HG02943 (cell line): ENCODE data around the gene PCAT7.
"Not testable (repeated sequence)": the region's sequence is repeated elsewhere in the genome, so short reads cannot be mapped to it uniquely, and the experiment has no call there.

Experiments used
- ATAC-seq: cut with Tn5 transposase; IDR thresholded peaks from one replicate; pipeline ENCODE4 v1.9.1; 2021; ENCODE audit warnings: mild to moderate bottlenecking, low read depth, moderate library complexity; ENCODE audit not compliant: unreplicated experiment

PCAT7 gene

DNA sequence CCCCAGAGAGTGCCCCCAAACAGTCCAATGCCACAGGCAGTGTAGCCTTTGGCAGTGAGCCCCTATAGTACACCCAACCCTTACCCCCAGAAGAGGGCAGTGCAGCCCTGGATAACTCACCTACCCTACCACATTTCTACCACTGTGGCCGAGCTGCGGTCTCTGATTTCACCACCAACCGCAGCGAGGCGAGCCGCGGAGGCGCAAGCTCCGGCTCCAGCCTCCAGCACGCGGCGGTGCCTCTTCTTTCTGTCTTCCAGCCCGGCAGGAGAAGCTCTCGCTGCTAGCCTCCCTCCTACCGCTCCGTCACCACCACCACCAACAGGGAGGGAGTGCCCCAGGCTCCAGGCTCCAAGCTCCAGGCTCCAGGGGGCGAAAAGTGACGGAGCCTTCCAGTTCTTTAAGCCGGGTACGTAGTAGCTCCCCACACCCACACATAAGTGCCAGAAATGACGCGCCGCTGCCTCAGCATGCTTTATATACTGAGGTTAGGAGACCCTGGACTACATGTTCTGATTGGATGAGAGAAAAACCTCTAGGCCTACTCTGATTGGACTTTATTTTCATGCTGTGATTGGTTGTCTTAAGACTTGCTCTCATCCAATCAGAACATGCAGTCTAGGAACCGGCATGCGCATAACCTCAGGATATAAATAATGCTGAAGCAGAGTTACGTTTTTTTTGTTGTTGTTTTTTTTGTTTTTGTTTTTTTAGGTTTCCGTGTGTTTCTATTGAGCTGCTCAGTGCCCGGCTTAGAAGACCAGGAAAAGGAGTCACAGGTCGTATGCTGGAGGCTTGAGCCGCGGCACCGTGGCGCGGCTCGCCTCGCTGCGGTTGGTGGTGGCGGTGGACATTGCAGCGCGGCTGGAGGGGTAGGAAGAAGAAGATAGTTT is at the start of gene PCAT7:
PCAT7 (plus strand) TSS at position 645 of the 893 bp plus-strand sequence.
- no peak for ATAC-seq

- not testable (repeated sequence) for ATAC-seq
Observed at GRCh38 chr9:94506370-94506769, 48.5 kb upstream of the PCAT7 start.

DNA sequence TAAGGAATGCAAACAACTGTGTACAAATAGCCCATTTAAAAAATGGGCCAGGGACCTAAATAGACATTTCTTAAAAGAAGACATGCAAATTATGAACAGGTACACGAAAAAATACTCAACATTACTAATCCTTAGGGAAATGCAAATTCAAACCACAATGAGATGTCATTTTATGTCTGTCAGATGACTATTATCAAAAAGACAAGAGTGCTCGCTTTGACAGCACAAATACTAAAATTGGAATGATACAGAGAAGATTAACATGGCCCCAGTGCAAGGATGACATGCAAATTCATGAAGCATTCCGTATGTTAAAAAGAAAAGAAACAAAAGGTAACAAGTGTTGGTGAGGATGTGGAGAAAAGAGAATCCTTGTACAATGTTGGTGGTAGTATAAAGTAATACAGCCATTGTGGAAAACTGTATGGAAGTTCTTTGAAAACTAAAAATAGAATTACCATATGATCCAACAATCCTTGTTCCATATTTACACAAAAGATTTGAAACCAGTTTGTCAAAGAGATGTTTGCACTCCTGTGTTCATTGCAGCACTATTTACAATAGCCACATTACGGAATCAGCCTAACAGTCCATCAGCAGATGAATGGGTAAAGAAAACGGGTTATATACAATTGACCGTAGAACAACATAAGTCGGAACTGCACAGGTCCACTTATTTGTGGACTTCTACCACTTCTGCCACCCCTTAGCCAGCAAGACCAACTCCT is 47.2 kb upstream of the PCAT7 start:
- ATAC-seq = no peak

DNA sequence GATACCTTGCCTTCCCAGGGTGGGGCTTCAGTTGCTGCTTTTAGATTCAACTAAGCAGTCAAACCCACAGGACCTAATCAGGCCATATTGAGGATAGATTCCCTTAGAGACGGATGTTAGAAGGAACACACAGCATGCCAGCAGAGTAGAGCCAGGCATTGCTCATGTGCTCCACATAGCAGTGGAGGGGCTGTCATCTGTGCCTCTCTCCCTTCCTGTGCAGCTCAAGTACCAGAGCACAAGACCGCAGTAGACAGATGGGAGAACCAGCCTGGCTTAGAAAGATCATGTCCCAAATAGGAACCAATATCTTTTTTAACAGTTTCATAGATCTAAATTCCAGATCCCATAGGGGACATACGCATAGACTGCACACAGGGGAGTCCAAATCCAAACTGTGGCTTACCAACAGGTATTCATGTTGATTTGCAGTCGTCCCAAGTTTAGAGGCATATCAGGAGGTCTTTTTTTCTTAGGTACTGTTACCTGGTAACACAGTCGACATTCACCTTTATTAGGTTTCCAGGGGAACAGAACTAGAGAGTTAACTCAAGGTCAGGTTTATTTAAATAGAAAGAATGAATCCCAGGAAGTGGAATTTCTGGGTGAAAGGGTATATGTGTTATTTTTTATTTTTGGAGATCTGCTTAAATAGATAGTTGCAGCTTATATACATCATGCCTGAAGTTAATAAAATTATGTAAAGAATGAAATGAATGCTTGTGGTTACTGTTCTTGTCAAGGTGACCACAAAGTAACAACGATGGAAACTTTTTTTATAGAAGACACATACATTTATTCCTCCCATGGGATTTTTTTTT is 43.5 kb upstream of the PCAT7 start:
- no peak for ATAC-seq

- ATAC-seq = no peak
Observed at GRCh38 chr9:94511955-94512265, 43.0 kb upstream of the PCAT7 start.

GRCh38 chr9:94514722-94515121 is 40.2 kb upstream of the PCAT7 start:
- ATAC-seq = no peak

- ATAC-seq = no peak
Observed at GRCh38 chr9:94517254-94517653, 37.6 kb upstream of the PCAT7 start.

DNA sequence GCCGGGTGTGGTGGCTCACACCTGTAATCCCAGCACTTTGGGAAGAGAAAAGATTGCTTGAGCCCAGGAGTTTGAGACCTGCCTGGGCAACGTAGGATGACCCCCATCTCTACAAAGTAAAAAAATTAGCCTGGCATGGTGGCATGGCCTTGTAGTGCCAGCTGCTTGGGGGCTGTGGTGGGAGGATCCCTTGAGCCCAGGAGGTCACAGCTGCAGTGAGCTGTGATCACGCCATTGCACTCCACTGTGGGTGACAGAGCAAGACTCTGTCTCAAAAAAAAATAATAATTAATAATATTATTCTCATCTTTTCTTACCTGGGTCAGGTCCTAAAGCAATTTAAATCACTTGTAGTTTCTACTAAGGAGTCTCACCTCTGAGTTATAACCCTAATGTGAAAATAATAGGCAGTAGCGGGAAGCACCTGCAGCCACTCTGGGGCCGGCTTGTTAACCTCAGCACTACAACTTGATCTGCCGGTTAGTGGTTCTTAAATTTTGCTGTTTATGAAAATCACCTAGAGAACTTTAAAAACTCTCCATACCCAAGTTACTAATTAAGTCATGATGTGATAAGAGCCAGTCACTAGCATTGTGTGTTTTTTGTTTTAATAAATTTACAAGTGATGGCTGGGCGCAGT is 29.4 kb upstream of the PCAT7 start:
- no peak for ATAC-seq

GRCh38 chr9:94526271-94526670 is 28.6 kb upstream of the PCAT7 start:
- no peak for ATAC-seq

- ATAC-seq = no peak
Observed at GRCh38 chr9:94526951-94527350, 27.9 kb upstream of the PCAT7 start.

GRCh38 chr9:94528886-94529285 is 26.0 kb upstream of the PCAT7 start:
- ATAC-seq = no peak

- no peak for ATAC-seq
Observed at GRCh38 chr9:94533155-94533554, 21.7 kb upstream of the PCAT7 start.

DNA sequence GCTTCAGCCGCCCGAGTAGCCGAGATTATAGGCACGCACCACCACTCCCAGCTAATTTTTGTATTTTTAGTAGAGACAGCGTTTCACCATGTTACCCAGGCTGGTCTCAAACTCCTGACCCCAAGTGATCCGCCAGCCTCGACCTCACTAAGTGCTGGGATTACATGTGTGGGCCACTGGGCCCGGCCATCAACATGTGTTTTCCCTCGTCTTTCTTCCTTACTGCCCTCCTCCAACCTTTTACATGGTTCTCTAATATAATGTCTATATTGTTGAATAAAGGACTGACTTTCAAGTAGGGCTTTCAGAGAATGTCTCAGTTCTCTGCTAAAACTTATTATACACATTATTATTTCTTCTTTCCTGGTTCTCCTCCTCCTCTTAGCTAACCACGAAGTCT is 21.3 kb upstream of the PCAT7 start:
- no peak for ATAC-seq

GRCh38 chr9:94534901-94535300 is 20.0 kb upstream of the PCAT7 start:
- ATAC-seq = no peak

DNA sequence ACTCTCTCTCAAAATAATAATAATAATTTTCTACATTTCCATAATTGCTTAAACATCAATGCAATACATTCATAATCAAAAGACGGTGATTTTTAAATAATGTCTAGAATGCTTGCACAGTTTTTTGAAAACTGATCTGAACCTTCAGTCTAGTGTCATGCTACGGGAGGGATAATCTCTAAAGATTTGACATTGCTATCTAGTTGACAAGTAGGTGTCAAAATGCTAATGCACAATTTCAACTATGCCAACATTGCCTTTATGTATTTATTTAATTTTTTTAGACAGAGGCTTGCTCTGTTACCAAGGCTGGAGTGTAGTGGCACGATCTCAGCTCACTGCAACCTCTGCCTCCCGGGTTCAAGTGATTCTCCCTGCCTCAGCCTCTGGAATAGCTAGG is 16.0 kb upstream of the PCAT7 start:
- no peak for ATAC-seq

- not testable (repeated sequence) for ATAC-seq
Observed at GRCh38 chr9:94544335-94544734, 10.5 kb upstream of the PCAT7 start.

- no peak for ATAC-seq
Observed at GRCh38 chr9:94545940-94546339, 8.9 kb upstream of the PCAT7 start.

DNA sequence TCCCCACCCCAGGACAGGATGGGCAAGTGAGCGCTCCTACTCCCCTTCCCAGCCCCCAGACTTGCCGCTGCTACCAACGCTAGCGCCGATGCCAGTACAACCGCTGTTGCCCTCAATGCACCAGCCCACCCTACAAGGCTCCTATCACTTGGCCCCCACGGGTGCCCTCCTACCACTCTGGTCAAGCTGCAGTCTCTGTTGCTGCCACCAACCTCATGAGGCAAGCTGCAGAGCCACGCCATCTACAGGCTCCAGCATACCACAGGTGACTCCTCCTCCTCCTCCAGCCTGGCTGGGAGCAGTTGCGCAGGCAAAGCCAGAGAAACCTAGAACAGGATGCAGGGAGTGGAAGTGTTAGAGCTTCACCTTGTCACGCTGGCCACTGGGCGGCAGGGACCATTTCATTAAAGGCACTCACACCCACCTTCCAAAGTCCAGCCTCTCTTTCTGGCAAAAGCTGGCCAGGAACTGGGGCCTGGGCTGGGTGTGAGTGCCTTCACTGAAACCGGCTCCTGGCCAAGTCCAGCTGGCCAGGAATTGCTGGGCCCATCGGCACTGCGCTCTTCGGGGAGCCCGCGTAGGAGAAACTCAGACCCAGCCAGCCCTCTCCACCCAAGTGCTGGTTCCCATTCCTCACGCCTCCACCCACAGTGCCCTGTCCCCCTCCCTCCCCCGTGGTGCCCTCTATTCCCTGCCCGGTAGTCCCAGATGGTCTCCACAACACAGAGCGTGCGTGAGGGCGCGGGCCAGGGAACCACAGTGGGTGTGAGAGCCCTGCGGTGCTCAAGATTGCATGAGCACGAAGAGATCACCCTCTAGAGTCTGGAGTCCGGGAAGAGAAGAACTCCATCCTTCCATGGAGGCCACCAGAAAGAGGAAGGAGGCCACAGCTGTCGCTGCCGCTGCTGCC is 1.6 kb upstream of the PCAT7 start:
- no peak for ATAC-seq

DNA sequence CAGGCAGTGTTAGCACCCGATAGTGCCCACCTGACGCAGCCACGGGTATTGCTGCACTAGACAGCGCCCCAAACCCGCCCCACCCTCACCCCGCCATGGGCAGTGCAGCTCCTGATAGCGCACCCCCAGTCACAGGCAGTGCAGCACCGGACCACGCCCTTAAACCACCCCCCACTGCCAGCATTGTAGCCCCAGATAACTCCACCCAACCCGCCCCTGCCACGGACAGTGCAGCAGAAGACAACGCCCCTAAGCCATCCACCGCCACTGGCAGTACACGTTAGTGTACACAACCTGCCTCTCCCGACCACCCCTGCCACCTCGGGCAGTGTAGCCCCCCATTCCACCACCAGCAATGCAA is 825 bp upstream of the PCAT7 start:
- no peak for ATAC-seq

DNA sequence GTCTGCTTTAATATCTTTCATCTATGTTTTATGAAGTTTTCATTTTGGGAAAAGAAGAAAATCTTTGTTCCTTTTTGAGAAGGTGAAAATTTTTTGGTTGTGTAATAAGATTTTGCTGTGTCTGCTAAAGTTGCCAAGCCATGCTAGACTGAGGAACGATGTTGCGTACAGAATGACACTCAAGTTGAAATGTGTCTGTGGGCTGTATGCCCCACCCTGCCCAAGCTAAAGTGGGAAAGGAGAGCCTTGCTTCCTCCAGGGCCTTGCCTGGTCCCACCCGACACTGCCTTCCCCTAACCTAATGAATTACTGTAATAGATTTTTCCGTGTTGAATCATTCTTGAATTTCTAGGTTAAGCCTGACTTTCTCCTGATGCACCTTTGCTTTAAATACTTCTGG is 2.5 kb downstream of the PCAT7 start:
- no peak for ATAC-seq
